ENCODE results near the gene SCARF1. TPM values are rescaled to one million over a fixed set of nuclear protein-coding genes. Genes with fewer than 3 reads are reported as not detected.

Gene SCARF1, protein sequence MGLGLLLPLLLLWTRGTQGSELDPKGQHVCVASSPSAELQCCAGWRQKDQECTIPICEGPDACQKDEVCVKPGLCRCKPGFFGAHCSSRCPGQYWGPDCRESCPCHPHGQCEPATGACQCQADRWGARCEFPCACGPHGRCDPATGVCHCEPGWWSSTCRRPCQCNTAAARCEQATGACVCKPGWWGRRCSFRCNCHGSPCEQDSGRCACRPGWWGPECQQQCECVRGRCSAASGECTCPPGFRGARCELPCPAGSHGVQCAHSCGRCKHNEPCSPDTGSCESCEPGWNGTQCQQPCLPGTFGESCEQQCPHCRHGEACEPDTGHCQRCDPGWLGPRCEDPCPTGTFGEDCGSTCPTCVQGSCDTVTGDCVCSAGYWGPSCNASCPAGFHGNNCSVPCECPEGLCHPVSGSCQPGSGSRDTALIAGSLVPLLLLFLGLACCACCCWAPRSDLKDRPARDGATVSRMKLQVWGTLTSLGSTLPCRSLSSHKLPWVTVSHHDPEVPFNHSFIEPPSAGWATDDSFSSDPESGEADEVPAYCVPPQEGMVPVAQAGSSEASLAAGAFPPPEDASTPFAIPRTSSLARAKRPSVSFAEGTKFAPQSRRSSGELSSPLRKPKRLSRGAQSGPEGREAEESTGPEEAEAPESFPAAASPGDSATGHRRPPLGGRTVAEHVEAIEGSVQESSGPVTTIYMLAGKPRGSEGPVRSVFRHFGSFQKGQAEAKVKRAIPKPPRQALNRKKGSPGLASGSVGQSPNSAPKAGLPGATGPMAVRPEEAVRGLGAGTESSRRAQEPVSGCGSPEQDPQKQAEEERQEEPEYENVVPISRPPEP
- 0.05 to 0.18 TPM (median 0.06 TPM) in 3 replicates for polyA plus RNA-seq
- polyA plus RNA-seq (2011; ENCODE audit: low read depth), result not detected
- 0.01 TPM in 2 replicates for polyA plus RNA-seq (2011; cell fraction: cytosol; rRNA removed)
- polyA plus RNA-seq (2011; cell fraction: nucleus; rRNA removed), result 0.36 and 0.67 TPM in 2 replicates
- polyA plus RNA-seq (2012; ENCODE audit: low replicate concordance), result 0.03 and 0.18 TPM in 2 replicates
- 0.10 to 0.13 TPM in 2 of 3 replicates, not detected in the other for polyA minus RNA-seq
- not detected for polyA minus RNA-seq (2011; cell fraction: cytosol; rRNA and poly(A)+ RNA removed)
- polyA minus RNA-seq (2011; cell fraction: nucleus; rRNA and poly(A)+ RNA removed), result 0.32 TPM in 1 of 2 replicates, not detected in the other

DNA sequence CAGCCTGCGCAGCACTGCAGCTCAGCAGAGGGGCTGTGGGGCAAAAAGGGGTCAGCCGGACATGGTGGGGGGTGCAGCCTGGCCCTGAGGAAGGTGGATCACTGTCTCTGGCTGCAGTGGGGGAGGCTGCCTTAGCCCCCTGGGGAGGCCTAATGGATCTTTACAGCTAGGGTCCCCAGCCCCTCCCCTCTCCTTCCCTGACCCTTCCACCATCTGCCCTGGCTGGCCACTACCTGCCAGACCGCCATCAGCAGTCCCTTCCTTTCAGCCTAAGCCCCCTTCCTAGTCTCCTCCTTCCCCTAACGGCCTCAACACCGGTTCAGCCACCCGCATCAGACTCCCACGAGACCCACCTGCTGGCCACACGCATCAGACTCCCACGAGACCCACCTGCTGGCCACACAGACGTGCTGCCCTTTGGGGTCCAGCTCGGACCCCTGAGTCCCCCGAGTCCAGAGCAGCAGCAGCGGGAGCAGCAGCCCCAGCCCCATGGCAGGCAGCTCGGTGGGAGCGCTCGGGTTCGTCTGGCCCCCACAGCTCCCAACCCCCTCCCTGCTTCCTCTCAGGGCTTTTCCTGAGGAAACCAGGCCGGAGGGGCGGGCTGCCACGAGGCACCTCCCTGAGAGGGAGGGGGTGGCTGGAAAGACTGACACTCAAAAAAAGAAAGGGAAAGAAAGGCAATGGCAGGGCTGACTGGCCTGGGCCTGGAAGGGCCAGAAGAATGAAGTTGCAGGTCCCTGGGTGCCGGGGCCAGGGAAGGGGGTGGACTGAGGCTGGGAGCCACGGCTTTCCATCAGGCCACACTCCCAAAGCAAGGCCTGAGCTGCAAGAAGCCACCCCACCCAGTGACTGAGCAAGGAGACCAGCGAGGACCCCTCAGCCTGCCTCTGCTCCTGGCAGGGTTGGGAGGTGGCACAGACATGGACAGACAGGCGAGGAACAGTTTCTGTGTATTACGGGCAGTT lies at the start of gene SCARF1:
Gene SCARF1 (minus strand): TSS at position 526 of the 965 bp plus-strand sequence. CDS start 35 bp downstream, at position 491.
- H3K36me3 ChIP-seq (ENCODE audit: control insufficient read depth in 2 of 2, extremely low read depth in 1 of 2, insufficient read depth in 2 of 2, low read length in 2 of 2), result peaks cover 0 to 1% of the 10 kb centered on the region in 2 experiments
- no peaks in the 10 kb centered on the region for H3K9me1 ChIP-seq (ENCODE audit: control insufficient read depth, extremely low read depth, insufficient read depth, low read length)
- H2AFZ ChIP-seq (ENCODE audit: control insufficient read depth, low read length), result no peak within 1 kb of the TSS
- no peaks in the 10 kb centered on the region for H4K20me1 ChIP-seq (ENCODE audit: control insufficient read depth, extremely low read depth, insufficient read depth, low read length)
- FAIRE-seq (no peak), DNase-seq (ENCODE audit: low read depth, low spot score) (no peak)
- no peak within 1 kb of the TSS for H3K9ac ChIP-seq (ENCODE audit: control insufficient read depth, extremely low read depth, insufficient read depth, low read length)
- peak within 1 kb of the TSS; percentile 67 for H3K4me2 ChIP-seq (ENCODE audit: control insufficient read depth, extremely low read depth, insufficient read depth, low read depth, low read length)
- dilution Hi-C loops (cut with MboI; ENCODE audit: extremely low pct_ligation_motif_present, low sequenced_read_pairs), result no loop called here
- H3K4me3 ChIP-seq (ENCODE audit: control insufficient read depth in 2 of 3, extremely low read depth in 1 of 3, insufficient read depth in 2 of 3, low read depth in 1 of 3, low read length in 3 of 3), result no peak within 1 kb of the TSS
- H3K4me1 ChIP-seq (ENCODE audit: control insufficient read depth, extremely low read depth, insufficient read depth, low read length), result peaks cover 31% of the 10 kb centered on the region
- no peak for TF ChIP-seq EZH2 (IDR thresholded peaks at IDR 0.05; ENCODE audit: low read length)
- TF ChIP-seq, protein P1, sequence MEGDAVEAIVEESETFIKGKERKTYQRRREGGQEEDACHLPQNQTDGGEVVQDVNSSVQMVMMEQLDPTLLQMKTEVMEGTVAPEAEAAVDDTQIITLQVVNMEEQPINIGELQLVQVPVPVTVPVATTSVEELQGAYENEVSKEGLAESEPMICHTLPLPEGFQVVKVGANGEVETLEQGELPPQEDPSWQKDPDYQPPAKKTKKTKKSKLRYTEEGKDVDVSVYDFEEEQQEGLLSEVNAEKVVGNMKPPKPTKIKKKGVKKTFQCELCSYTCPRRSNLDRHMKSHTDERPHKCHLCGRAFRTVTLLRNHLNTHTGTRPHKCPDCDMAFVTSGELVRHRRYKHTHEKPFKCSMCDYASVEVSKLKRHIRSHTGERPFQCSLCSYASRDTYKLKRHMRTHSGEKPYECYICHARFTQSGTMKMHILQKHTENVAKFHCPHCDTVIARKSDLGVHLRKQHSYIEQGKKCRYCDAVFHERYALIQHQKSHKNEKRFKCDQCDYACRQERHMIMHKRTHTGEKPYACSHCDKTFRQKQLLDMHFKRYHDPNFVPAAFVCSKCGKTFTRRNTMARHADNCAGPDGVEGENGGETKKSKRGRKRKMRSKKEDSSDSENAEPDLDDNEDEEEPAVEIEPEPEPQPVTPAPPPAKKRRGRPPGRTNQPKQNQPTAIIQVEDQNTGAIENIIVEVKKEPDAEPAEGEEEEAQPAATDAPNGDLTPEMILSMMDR (optimal IDR thresholded peaks at IDR 0.05 in 1 of 3, IDR thresholded peaks at IDR 0.05 in 1 of 3, conservative IDR thresholded peaks at IDR 0.05 in 1 of 3; ENCODE audit: extremely low read depth in 1 of 3, insufficient read depth in 2 of 3, low read length in 3 of 3), result no peak
- H3K27ac ChIP-seq (ENCODE audit: control insufficient read depth, insufficient read depth, low read length), result no peak within 1 kb of the TSS
- no peaks in the 10 kb centered on the region for H3K27me3 ChIP-seq (ENCODE audit: control insufficient read depth, extremely low read depth, insufficient read depth, low read length)
- H3K9me3 ChIP-seq (ENCODE audit: control insufficient read depth, low read depth, low read length), result no peaks in the 10 kb centered on the region
- no peaks in the 10 kb centered on the region for H3K79me2 ChIP-seq (ENCODE audit: control insufficient read depth, insufficient read depth, low read length)

DNA sequence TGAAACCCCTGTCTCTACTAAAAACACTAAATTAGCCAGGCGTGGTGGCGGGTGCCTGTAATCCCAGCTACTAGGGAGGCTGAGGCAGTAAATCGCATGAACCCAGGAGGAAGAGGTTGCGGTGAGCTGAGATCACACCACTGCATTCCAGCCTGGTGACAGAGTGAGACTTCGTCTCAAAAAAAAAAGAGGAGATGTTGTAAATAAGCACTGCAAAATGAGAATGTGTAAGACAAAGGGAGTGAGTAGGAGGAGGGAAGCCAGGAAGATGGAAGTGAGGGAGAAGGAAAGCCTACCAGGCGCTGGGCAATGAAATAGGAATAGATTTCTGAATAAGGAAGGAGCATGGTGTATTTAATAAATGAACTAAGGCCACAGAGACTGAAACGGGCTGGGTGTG lies 47.8 kb upstream of the SCARF1 start:
- Histone ChIP-seq H3K9ac (ENCODE audit: control insufficient read depth, extremely low read depth, insufficient read depth, low read length) (no peak overlapping the region), H3K9me3 (ENCODE audit: control insufficient read depth, low read depth, low read length) (no peaks in the 10 kb centered on the region), H3K36me3 (ENCODE audit: control insufficient read depth in 2 of 2, extremely low read depth in 1 of 2, insufficient read depth in 2 of 2, low read length in 2 of 2) (no peaks in the 10 kb centered on the region), H3K27me3 (ENCODE audit: control insufficient read depth, extremely low read depth, insufficient read depth, low read length) (no peaks in the 10 kb centered on the region), H4K20me1 (ENCODE audit: control insufficient read depth, extremely low read depth, insufficient read depth, low read length) (no peaks in the 10 kb centered on the region), H2AFZ (ENCODE audit: control insufficient read depth, low read length) (no peak overlapping the region), H3K79me2 (ENCODE audit: control insufficient read depth, insufficient read depth, low read length) (no peaks in the 10 kb centered on the region), H3K27ac (ENCODE audit: control insufficient read depth, insufficient read depth, low read length) (no peak overlapping the region), H3K4me3 (ENCODE audit: control insufficient read depth in 2 of 3, extremely low read depth in 1 of 3, insufficient read depth in 2 of 3, low read depth in 1 of 3, low read length in 3 of 3) (no peak overlapping the region), H3K9me1 (ENCODE audit: control insufficient read depth, extremely low read depth, insufficient read depth, low read length) (no peaks in the 10 kb centered on the region), H3K4me2 (ENCODE audit: control insufficient read depth, extremely low read depth, insufficient read depth, low read depth, low read length) (no peak overlapping the region), H3K4me1 (ENCODE audit: control insufficient read depth, extremely low read depth, insufficient read depth, low read length) (no peaks in the 10 kb centered on the region)
- DNase-seq (ENCODE audit: low read depth, low spot score), result no peak
- no peak for FAIRE-seq
- dilution Hi-C loops (cut with MboI; ENCODE audit: extremely low pct_ligation_motif_present, low sequenced_read_pairs), result no loop called here
- TF ChIP-seq EZH2 (IDR thresholded peaks at IDR 0.05; ENCODE audit: low read length), result no peak
- TF ChIP-seq, protein P1 (optimal IDR thresholded peaks at IDR 0.05 in 1 of 3, IDR thresholded peaks at IDR 0.05 in 1 of 3, conservative IDR thresholded peaks at IDR 0.05 in 1 of 3; ENCODE audit: extremely low read depth in 1 of 3, insufficient read depth in 2 of 3, low read length in 3 of 3), result no peak
